T1000 (cell line): ENCODE results near the gene DNLZ.

Experiments
- DNase-seq: peaks from one replicate; lab custom pipeline; 2025; ENCODE audit warnings: mixed read lengths; lab: John Stamatoyannopoulos, UW

Gene DNLZ

GRCh38 chr9:136343121-136343883, 20.2 kb downstream of the DNLZ start:
- no peak for DNase-seq

DNA sequence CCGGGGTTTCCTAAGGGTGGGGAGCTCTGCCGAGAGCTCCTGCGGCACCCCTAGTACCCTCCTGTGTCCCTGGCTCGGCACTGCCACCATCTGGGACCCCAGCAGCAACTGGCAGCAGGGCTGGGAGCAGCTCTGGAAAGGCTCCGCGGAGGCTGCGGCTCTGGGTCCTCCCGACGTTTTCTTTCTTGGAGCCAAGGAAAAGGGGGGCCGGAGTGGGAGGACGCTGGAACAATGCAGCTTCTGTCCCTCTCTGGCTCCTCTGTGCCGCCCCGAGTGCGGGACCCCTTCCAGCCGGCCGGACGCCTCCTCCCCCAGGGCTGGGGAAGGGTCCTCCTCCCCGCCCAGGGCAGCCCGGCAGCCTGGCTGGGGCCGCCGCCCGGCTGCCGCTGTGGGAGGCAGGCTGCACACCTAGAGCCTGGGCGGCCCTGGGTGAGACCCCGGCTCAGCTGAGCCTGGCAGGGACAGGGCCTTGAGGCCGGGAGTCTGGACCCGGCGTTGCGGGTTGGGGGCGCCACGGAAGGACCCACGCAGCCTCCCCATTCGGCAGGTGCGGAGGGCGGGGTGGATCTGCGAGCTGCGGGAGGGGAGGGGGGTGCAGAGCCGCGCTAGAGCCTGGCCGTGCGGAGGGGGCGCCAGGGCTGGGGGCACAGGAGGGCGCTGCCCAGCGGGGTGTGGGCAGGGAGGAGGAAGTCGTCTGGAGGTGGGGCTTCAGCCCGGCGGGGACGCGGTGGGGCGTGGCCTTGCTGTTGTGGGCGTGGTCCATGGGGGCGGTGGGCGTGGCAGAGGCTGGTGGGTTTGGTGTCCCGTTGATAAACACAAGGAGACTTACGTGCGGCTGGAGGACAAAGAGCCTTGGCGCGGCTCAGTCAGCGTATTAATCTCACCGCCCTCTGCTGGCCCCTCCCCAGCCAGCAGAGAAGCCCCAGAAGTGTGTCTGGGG, 21.1 kb downstream of the DNLZ start:
- DNase-seq = peak; percentile 13

- DNase-seq = no peak
These were observed 21.8 kb downstream of the DNLZ start for GRCh38 chr9:136341769-136342168.

GRCh38 chr9:136341042-136341655, 22.4 kb downstream of the DNLZ start:
- DNase-seq = no peak

GRCh38 chr9:136340356-136341041, 23.0 kb downstream of the DNLZ start:
- no peak for DNase-seq

GRCh38 chr9:136339958-136340310, 23.6 kb downstream of the DNLZ start:
- no peak for DNase-seq

DNA sequence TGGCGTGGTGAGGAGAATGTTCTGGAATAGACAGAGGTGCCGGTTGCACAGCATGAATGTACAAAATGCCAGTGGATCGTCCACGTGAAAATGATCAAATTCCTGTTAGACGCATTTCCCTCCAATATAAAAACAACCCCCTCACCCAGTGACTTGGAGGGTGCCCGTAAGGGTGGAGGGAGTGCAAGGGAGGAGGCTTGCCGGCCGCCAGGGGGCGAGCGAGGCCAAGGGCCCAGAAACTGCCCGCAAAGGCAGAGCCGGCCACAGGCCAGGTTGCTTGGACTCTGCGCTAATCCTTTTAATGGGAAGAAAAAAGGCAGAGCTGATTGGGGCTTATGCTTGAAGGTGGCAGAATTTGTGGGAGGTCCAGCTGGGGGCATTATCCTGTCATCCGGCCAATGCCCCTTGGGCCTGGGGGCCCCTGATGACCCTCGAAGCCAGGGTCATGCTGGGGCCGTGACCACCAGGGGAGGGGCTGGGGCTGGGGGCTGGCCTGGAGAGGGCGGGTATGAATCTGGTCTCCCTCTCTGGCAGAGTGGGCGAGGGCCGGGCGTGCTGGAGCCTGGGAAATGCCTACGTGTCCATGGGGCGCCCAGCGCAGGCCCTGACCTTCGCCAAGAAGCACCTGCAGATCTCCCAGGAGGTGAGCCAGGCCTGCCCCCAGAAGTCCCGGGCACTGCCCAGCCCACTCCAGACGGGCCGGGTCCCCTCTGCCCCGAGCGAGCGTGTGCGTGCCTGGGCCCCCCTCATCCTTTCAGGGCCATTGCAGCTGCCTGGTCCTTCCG, 24.2 kb downstream of the DNLZ start:
- DNase-seq = no peak

- no peak for DNase-seq
These were observed 25.0 kb downstream of the DNLZ start for GRCh38 chr9:136338511-136338910.

- DNase-seq = no peak
These were observed 25.8 kb downstream of the DNLZ start for GRCh38 chr9:136337416-136338395.

DNA sequence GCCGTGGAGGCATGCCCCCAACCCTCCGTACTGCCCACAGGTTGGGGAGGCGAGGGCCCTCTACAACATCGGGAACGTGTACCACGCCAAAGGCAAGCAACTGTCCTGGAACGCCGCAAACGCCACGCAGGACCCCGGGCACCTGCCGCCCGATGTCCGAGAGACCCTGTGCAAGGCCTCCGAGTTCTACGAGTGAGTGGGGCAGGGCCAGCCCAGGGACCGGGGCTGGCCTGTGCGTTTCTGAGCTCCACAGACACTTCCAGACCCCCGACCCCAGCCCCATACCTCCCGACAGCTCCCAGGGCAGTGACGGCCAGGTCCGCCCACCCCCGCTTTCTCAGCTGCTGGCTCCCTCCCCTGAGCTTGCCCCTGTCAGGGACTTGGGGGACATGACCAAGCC, 26.7 kb downstream of the DNLZ start:
- no peak for DNase-seq

DNA sequence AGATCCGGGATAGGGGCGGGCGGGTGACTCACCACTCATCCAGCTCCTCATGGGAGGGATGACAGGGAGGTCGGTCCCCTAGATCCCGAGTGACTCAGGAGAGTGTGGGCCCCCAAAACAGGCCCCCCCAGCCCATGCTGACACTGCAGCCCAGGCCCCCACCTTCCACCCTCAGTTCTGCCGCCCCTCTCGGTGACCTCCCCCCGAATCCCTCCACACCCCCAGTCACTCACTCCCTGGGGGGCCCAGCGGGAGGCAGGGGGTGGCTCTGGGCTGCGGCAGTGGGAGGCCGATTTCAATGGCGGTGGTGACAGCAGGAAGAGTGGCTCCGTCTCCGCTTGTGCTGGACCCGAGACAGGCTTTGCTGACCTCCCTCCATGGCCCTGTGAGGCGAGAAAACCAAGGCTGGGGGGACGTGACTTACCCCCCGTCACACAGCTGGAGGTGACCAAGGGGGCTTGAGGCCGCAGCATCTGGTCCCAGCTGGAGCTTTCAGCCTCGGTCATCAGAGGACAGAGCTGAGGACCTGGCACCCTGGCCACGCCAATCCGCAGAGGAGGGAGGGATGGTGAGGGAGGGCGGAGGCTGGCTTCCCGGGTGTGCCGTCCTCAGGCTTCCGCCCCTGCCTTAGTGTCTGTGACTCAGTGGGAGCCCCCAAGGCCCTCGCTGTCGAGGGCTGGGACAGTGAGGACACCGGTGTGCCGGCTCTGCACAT, 27.2 kb downstream of the DNLZ start:
- DNase-seq = peak; percentile 59

DNA sequence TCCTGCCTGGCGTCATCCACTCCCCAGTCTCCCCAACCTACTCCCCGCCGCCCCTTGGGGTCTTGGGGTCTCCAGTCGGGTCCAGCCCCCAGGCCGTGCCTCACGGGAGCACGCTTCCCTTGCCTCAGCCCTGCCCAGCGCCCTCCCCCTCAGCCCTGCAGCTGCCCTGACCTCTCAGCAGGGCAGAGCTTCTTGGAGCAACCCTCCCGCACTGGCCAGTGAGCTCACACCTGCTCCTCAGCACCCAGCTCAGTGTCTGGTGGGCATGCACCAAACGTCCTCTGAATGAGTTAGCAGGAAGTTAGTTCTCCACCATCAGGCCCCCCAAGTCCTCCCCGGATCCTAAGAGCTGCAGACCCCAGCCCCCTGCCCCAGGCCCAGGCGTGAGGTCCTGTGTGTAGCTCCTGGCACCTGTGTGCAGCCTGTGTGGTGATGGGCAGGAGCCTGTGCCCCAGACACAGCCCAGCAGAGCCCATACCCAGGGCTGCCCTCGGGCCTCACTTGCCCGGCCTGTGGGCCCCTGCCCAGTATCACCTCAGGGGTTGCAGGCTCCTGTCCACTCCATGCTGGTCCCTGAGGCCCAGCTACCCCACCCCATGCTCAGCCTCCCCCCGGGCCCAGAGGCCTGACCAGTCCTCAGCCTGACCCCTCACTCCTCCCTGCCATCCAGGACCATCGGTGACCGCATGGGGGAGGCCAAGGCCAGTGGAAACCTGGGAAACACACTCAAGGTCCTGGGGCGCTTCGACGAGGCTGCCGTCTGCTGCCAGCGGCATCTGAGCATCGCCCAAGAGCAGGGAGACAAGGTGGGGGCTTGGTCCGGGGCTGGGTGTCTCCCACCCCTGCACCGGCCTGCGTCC, 28.0 kb downstream of the DNLZ start:
- DNase-seq = no peak

DNA sequence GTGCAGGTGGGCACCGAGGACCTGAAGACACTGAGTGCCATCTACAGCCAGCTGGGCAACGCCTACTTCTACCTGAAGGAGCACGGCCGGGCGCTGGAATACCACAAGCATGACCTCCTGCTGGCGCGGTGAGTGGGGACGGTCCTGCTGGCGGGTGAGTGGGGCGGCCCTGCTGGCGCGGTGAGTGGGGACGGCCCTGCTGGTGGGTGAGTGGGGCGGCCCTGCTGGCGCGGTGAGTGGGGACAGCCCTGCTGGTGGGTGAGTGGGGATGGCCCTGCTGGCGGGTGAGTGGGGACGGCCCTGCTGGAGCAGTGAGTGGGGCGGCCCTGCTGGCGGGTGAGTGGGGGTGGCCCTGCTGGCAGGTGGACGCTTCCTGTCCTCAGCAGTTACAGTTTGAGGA, 29.0 kb downstream of the DNLZ start:
- no peak for DNase-seq

DNA sequence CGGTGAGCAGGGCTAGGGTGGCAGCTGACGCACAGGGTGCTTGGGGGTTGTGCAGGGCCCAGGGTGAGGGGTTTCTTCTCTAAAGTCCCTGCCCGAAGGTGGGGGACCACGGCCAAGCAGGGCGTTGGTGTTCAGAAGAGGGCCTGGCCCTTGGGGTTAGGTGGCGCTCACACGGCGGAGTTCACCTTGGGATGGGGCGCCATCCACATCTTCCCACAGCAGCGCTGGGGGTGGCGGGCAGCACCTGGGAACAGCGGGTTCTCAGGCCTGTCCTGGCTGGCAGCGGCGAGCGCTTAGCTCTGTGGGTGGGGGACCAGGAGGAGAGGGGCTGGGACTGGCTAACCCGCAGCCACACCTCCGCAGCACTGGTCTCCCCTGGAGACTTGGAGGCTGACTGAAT, 30.1 kb downstream of the DNLZ start:
- DNase-seq = no peak

DNA sequence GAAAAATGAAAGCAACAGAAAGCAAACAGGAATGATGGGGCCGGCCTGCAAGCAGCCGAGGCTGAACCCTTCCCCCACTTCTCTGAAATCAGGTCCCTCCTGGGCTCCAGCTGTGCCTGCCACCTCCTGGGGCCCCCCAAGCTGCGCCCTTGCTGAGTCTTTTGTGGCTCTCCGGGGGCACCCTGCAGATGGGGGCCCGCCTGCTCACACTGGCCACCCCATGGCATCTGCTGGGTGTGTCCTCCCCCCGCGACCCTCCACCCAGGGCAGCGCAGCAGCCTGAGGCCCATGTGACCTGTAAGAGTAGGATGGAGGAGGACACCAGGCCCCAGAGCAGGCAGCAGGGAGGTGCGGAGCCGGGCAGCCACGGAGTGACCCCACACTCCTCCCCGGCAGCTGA, 30.5 kb downstream of the DNLZ start:
- DNase-seq = no peak

DNA sequence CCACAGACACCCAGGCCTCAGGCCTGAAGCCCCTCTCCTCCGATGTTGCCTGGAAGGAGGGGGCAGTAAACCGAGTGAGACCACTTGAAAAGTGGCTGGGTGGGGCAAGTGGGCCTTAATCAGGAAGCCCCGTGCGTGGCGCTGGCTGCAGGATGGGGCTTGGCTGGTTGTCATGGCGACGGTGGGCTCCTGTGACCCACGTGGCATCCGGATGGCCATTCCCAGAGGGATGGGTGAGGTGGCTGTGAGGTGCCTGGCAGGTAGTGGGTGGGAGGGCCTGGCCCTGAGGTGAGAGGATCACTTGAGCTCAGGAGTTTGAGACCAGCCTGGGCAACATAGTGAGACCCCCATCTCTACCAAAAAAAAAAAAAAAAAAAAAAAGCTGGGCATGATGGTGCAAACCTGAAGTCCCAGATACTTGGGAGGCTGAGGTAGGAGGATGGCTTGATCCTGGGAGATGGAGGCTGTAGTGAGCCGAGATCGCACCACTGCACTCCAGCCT, 31.0 kb downstream of the DNLZ start:
- no peak for DNase-seq

DNA sequence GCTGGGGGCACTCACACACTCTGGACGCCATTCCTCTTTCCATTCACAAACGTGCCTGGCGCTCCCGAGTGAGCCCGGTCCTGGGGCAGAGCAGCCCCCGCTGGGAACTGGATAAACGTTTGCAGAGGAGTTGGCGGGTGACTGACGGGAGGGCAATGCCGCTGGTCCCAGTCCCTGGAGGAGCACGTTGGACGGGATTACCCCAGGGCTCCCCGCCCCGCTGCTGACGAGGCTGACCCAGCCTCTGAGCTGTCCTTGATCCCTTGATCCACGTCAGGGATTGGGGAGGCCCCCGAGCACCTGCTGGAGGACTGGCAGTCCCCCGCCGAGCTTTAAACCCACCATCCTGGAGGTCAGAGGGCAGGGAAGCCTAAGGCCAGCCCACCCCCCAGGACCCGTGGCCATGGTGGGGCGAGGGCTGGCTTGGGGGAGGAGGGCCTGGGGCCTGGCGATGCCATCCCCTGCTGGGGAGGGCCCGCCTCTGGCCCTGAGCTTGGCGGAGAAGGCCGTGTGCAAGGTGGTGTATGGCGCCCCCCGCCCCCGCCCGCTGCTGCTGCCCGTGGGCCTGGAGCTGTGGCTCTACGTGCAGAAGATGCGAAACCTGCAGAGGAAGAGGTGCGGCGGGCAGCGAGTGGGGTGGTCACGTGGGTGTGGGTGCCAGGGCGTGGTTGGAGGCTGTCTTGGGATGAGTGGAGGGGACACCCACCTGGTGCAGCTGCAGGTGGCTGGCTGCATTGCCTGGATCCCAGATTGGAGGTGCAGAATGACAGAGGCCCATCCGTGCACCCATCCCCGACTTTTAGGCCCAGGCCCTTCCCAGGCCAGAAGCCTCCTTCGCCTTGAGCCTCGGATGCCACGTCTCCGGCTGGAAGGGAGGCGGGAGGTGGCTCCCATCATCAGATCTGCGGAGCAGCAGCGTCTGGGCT, 31.7 kb downstream of the DNLZ start:
- DNase-seq = no peak
